ENCODE measurements around the gene CEND1. TPM values are rescaled to one million over a fixed set of nuclear protein-coding genes. Genes with fewer than 3 reads are reported as not detected.

The CEND1 gene
- total RNA-seq, 1 donor from 2014 or later = not detected

DNA sequence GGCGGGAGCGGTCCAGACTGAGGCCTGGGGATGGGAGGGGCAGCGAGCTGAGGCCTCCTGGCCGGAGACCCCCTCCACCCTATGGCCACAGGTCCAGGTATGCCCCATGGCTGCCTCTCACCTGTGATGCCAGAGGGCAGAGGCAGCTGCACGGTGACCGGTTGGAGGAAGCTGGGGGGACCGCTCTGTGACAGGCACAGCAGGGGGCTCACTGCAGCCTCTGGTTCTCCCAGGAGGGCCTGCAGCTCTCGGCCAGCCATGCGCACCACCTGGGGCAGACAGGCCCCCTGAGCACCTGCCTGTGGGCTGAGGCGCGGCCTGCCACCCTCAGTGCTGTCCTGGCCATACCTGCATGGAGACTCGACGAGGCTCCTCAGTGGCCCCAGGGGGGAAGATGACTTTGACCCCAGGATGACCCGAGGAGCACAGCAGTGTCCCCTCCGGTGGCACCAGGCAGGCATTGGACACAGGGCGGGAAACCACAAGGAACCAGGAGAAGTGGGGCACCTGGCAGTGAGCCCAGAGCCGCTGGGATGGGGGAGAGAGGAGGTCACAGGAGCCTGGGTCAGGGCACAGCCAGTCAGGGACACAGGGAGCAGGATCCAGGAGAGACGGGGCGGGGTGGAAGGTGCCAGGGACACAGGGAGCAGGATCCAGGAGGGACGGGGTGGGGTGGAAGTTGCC, 11.3 kb upstream of the CEND1 start:
- ATAC-seq (no peak), DNase-seq (no peak)
- TF ChIP-seq, protein P1, sequence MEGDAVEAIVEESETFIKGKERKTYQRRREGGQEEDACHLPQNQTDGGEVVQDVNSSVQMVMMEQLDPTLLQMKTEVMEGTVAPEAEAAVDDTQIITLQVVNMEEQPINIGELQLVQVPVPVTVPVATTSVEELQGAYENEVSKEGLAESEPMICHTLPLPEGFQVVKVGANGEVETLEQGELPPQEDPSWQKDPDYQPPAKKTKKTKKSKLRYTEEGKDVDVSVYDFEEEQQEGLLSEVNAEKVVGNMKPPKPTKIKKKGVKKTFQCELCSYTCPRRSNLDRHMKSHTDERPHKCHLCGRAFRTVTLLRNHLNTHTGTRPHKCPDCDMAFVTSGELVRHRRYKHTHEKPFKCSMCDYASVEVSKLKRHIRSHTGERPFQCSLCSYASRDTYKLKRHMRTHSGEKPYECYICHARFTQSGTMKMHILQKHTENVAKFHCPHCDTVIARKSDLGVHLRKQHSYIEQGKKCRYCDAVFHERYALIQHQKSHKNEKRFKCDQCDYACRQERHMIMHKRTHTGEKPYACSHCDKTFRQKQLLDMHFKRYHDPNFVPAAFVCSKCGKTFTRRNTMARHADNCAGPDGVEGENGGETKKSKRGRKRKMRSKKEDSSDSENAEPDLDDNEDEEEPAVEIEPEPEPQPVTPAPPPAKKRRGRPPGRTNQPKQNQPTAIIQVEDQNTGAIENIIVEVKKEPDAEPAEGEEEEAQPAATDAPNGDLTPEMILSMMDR (IDR thresholded peaks at IDR 0.05) = no peak
- peaks cover 26% of the 10 kb centered on the region for H3K4me1 ChIP-seq
- no peak overlapping the region for H3K4me3 ChIP-seq
- intact Hi-C loops (cut with DNase I) = no loop called here
- H3K36me3 ChIP-seq = no peaks in the 10 kb centered on the region
- no peak overlapping the region for H3K27ac ChIP-seq
- no peaks in the 10 kb centered on the region for H3K27me3 ChIP-seq
- no peaks in the 10 kb centered on the region for H3K9me3 ChIP-seq

DNA sequence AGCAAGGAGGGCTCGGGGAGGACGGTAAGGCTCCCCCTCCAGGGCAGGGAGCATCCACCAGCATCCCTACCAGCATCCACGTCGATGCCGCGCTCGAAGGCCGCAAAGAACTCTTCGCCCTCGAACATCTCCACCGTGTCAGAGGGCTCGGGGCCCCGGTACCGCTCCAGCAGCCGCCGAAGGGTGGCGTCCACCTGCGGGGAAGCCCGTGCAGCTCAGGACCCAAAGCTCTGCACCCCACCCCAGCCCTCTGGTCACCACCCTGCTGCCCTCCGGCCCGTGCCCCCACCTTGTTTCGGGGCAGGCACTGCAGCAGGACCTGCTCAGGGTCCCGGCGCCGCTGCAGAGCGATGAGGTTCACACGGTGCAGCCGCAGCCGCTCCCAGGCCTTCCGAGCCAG, 10.6 kb upstream of the CEND1 start:
- TF ChIP-seq, protein P1 (IDR thresholded peaks at IDR 0.05) = no peak
- Histone ChIP-seq H3K27me3 (no peaks in the 10 kb centered on the region), H3K4me1 (peaks cover 28% of the 10 kb centered on the region), H3K27ac (no peak overlapping the region), H3K4me3 (no peak overlapping the region), H3K36me3 (no peaks in the 10 kb centered on the region), H3K9me3 (no peaks in the 10 kb centered on the region)
- ATAC-seq (no peak), DNase-seq (no peak)
- intact Hi-C loops (cut with DNase I) = no loop called here

DNA sequence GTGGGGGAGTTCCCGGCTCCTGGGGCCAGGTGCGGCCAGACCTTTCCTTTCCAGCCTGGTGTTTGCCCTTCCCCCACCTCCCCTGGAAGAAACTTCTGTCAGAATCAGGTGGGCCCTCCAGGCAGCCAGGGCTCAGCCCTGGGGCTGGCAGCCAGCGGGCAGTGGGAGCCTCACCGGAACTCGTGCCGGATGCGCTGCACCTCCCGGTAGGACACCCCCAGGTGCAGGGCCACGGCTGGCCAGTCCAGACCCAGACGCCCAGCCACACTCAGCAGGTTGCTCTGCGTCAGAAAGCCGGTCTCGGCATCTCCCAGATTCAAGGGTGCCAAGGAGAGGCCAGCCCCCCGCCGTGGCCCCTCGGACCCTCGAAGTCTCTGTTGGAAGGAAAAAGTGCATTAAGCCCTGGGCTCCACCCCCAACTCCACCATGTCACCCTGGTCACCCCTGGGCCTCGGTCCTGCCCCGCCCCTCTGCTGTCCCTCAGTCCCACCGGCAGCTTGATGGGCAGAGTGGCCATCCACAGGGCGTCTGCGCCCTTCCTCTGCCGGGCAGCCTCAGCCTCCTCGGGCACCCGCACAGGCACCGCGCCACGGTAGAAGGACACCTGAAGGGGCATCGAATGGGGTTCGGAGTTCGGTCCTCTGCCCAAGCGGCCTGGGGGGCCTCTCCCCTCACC, 9.9 kb upstream of the CEND1 start:
- no peaks in the 10 kb centered on the region for H3K27me3 ChIP-seq
- H3K36me3 ChIP-seq = no peaks in the 10 kb centered on the region
- H3K4me1 ChIP-seq = peaks cover 32% of the 10 kb centered on the region
- DNase-seq (no peak), ATAC-seq (no peak)
- intact Hi-C loops (cut with DNase I) = no loop called here
- no peak overlapping the region for H3K4me3 ChIP-seq
- no peak overlapping the region for H3K27ac ChIP-seq
- TF ChIP-seq, protein P1 (IDR thresholded peaks at IDR 0.05) = no peak
- no peaks in the 10 kb centered on the region for H3K9me3 ChIP-seq

DNA sequence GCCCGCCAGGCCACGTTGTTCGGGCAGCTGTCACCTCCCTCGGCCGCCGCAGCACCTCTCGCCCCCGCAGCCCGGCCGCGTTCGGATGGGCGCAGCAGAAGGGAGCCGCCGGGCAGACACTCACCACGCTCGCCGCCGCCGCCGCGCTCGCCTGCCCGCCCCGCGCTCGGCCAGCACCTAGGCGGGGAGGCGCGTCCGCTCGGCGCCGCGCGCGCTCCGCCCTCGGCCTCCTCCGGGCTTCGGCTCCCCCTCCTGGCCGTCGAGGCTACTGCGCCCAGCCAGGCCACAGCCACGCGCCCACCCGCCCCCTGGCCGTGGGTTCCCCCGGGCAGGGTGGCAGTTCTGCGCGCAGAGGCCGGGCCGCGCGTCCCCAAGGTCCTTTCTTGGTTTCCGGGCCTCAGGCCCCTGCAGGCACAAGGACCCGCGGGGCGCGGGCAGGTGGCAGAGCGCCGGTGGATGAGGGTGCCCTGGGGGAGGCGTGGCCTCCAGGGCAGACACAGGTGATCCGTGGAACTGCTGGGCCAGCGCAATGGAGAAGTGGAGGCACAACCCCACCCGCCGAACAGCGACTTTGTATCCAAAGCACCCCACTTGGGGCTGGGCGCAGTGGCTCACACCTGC, 8.3 kb upstream of the CEND1 start, which contains the start of gene SLC25A22:
Gene SLC25A22, minus strand, starts transcription at position 189 of the 621 bp plus-strand sequence. CDS start 3,275 bp downstream, outside the sequence.
- ATAC-seq (peak; percentile 84), DNase-seq (peak; percentile 92)
- Histone ChIP-seq H3K27me3 (no peaks in the 10 kb centered on the region), H3K4me3 (peak within 1 kb of the TSS; percentile 87), H3K9me3 (no peaks in the 10 kb centered on the region), H3K27ac (peak within 1 kb of the TSS; percentile 73), H3K36me3 (no peaks in the 10 kb centered on the region), H3K4me1 (peaks cover 22% of the 10 kb centered on the region)
- TF ChIP-seq, protein P1 (IDR thresholded peaks at IDR 0.05) = peak; percentile 78
- intact Hi-C loops (cut with DNase I) = no loop called here

DNA sequence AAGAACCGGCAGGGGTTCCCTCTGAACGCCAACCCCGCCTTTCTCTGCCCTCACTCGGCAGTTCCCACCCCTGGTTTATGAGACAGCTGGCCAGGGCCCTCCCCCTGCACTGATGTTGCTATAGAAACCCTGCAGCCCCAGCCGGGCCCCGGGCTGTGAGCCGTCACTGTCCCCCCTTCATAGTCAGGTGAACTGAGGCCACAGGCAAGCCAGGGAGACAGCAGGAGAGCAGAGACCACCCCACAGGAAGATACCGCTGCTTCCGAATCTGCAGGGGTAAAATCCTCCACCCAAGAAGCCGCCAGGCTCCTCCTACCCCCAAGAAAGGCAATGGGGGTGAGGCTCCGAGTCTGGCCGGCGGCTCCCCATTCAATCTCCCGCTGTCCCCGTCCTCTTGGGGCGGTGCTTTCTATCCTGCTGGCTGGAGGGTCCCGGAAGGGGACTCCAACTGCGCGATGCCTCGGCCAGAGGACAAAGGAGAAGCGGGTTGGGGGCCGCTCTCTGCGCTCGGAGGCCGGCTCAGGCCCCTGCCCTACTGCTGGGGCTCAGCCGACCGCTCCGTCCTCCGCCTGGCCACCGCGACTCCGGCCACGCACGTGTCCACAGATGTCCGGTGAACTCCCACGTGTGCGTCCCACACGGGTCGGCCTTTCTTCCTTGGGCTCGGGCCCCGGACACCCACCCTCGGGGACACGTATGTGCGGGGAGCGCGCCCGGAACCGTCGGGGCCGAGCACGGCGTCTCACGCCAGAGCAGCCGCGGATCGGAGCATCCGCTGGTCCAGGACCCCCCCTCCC, 7.6 kb upstream of the CEND1 start:
- ATAC-seq (peak; percentile 56), DNase-seq (peak; percentile 88)
- Histone ChIP-seq H3K4me3 (peak overlapping the region; percentile 87), H3K27ac (peak overlapping the region; percentile 73), H3K27me3 (no peaks in the 10 kb centered on the region), H3K36me3 (no peaks in the 10 kb centered on the region), H3K4me1 (peaks cover 22% of the 10 kb centered on the region), H3K9me3 (no peaks in the 10 kb centered on the region)
- TF ChIP-seq, protein P1 (IDR thresholded peaks at IDR 0.05) = no peak
- intact Hi-C loops (cut with DNase I) = no loop called here
